ENCODE measurements around the gene TPX2.

- TF ChIP-seq, protein P1, sequence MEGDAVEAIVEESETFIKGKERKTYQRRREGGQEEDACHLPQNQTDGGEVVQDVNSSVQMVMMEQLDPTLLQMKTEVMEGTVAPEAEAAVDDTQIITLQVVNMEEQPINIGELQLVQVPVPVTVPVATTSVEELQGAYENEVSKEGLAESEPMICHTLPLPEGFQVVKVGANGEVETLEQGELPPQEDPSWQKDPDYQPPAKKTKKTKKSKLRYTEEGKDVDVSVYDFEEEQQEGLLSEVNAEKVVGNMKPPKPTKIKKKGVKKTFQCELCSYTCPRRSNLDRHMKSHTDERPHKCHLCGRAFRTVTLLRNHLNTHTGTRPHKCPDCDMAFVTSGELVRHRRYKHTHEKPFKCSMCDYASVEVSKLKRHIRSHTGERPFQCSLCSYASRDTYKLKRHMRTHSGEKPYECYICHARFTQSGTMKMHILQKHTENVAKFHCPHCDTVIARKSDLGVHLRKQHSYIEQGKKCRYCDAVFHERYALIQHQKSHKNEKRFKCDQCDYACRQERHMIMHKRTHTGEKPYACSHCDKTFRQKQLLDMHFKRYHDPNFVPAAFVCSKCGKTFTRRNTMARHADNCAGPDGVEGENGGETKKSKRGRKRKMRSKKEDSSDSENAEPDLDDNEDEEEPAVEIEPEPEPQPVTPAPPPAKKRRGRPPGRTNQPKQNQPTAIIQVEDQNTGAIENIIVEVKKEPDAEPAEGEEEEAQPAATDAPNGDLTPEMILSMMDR (IDR thresholded peaks at IDR 0.05), result no peak
- TF ChIP-seq POLR2A (IDR thresholded peaks at IDR 0.05), result no peak
Observed at GRCh38 chr20:31831771-31832306, 92.7 kb downstream of the TPX2 start.
